HG03139 (cell line): ENCODE data around the gene POLD1.
"Not testable (repeated sequence)": the region's sequence is repeated elsewhere in the genome, so short reads cannot be mapped to it uniquely, and the experiment has no call there.

Experiments used
- ATAC-seq: cut with Tn5 transposase; IDR thresholded peaks from one replicate; pipeline ENCODE4 v1.9.1; 2021; ENCODE audit not compliant: unreplicated experiment

Gene POLD1

GRCh38 chr19:50433201-50434180, 49.3 kb downstream of the POLD1 start:
- ATAC-seq: no peak

DNA sequence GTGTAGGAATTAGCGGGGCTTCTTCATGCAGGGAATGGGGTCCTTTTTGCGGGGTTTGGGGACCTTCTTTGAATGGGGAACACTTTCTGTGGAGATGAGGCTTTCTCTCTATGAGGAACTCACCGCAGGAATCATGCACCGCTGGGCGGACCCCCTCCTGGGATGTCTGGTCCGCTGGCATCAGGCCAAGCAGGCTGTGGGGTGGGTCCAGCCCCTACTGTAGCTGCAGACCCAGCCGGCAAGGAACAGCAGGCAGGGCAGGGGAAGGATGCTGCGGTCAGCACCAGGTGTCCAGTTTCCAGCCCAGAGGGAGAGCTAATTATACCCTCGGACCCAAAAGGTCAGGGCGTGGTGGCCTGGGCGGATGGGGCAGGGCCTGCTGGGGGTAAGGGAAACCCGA, 50.4 kb downstream of the POLD1 start:
- ATAC-seq: no peak

DNA sequence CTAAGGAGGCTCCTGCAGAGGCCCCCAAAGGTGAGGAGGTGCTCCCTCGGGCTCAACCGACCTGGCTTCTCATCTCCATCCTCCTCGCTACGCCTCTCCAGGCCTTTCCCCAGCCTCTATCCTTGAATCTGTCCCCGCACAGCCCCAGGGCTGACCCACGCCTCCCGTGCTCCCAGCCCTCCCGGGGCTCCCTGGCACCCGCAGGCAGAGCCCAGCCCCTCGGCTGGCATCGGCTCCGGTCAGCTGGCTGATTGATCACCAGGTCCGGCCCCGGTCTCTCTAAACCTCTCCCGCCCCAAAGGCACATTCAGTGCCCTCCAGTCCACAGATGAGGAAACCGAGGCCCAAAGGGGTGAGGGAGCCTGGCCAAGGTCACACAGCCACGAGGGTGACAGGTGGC, 51.1 kb downstream of the POLD1 start:
- ATAC-seq: no peak

- ATAC-seq: no peak
Observed at GRCh38 chr19:50435627-50436026, 51.5 kb downstream of the POLD1 start.

DNA sequence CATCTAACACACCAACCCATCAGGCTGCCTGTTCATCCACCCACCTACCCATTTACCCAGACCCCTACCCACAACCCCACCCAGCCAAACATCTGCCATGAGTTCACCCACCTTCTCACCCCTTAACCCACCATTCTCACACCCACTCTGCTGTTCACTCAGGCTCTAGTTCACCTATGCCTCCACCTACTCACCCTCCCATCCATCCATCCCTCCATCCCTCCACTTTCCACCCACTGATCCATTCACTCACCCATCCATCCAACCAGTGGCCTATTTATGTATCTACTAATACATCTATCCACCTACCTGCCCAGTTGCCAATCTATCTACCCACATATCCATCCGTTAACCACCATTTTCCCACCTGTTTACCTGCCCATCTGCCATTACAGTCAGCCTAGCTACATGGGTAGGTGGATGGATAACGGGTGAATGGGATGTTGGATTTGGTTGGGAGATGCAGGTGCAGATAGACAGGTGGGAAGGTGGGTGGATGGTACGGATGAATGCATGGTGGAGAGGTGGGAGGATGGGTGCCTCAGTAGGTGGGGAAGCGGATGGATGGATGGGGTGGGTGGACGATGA, 53.8 kb downstream of the POLD1 start:
- ATAC-seq: no peak

- not testable (repeated sequence) for ATAC-seq
Observed at GRCh38 chr19:50439130-50439529, 55.0 kb downstream of the POLD1 start.

- ATAC-seq: no peak
Observed at GRCh38 chr19:50444059-50444458, 59.9 kb downstream of the POLD1 start.

DNA sequence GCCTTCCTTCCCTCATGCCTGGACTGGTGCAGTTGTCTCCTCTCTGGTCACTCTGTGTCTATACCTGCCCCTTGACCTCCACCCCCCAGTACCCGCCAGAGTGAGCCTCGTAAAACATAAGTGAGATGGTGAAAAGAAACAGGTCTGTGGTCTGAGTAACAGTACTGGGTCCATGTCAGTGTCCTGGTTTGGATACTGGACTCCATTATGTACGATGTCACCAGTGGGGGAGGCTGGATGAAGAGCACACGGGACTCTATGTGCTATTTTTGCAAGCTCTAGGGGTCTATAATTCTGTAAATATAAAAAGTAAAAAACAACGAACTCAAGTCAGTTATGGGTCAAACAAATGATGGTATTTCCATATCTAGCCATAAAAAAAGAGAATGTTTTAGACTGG, 62.9 kb downstream of the POLD1 start:
- ATAC-seq: no peak

DNA sequence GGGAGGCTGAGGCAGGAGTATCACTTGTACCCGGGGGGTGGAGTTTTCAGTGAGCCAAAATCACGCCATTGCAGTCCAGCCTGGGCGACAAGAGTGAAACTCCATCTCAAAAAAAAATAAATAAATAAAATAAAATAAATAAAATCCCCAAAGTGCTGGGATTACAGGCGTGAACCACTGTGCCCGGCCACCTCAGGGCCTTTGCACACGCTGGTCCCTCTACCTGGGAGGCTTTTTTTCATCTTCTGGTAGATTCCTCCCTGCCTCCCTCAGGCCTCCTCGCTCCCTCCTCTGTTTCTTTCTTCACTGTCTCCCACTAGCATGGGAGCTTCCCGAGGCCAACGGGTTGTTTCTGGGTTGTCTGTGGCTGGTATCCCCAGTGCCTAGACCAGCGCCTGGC, 63.6 kb downstream of the POLD1 start:
- no peak for ATAC-seq

GRCh38 chr19:50449236-50449899, 65.2 kb downstream of the POLD1 start:
- no peak for ATAC-seq

- no peak for ATAC-seq
Observed at GRCh38 chr19:50450369-50451222, 66.4 kb downstream of the POLD1 start.

- no peak for ATAC-seq
Observed at GRCh38 chr19:50451223-50451534, 67.0 kb downstream of the POLD1 start.

DNA sequence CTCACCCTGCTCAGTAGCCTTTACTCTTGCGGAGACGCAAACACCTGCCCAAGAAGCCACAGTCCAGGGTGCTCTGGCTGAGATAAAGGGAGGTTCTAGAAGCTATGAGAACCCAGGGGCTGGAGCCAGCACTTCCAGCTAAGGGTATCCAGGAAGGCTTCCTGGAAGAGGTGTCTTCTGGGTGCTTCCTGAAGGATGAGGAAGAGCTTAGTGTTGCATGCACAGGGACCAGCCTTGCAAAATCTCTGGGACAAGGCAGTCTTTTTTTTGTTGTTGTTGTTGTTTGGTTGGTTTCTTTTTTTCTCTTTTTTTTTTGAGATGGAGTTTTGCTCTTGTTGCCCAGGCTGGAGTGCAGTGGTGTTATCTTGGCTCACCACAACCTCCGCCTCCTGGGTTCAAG, 69.1 kb downstream of the POLD1 start:
- ATAC-seq: no peak

- ATAC-seq: no peak
Observed at GRCh38 chr19:50455992-50456391, 71.8 kb downstream of the POLD1 start.

DNA sequence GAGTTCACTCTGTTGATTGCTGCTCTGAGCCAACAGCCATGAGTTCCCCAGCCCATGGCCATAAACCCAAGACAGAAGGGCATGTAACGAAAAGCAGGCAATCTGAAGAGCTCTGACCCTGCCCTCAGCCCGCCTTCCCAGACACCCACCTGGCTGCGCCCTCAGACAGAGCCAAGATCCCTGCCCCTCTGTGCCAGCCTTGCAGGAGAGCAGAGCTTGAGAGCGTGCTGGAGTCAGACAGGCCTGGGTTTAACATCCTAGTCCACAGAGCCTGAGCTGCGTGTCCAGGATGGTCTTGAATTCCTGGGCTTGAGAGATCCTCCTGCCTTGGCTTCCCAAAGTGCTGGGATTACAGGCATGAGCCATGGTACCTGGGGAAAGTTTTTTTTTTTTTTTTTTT, 73.2 kb downstream of the POLD1 start:
- no peak for ATAC-seq

DNA sequence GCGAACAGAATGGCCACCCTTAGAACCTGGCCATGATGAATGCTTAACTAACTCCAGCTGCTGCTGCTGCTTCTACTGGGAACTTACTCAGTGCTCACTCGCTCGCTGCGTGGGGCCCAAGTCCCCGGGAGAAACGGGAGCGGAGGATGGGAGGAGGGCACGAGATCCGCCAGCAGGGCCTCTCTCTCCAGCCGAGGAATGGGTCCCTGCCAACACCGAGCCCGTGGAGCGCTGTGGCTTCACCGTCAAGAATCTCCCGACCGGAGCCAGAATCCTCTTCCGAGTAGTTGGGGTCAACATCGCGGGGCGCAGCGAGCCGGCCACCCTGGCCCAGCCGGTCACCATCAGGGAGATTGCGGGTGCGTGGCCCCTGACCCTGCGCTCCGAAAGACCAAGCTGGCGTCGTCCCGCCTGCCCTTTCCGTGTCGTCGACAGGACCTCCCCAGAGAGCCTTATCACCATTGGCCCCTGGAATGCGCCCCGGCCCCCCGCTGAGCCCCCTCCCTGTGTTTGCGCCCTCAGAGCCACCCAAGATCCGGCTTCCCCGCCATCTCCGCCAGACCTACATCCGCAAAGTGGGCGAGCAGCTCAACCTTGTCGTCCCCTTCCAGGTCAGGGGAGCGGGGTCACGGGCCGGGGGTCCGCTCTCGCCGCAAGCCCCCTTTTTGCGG, 74.4 kb downstream of the POLD1 start:
- no peak for ATAC-seq

- ATAC-seq: no peak
Observed at GRCh38 chr19:50459067-50459456, 74.9 kb downstream of the POLD1 start.

GRCh38 chr19:50459638-50460037, 75.5 kb downstream of the POLD1 start:
- no peak for ATAC-seq

DNA sequence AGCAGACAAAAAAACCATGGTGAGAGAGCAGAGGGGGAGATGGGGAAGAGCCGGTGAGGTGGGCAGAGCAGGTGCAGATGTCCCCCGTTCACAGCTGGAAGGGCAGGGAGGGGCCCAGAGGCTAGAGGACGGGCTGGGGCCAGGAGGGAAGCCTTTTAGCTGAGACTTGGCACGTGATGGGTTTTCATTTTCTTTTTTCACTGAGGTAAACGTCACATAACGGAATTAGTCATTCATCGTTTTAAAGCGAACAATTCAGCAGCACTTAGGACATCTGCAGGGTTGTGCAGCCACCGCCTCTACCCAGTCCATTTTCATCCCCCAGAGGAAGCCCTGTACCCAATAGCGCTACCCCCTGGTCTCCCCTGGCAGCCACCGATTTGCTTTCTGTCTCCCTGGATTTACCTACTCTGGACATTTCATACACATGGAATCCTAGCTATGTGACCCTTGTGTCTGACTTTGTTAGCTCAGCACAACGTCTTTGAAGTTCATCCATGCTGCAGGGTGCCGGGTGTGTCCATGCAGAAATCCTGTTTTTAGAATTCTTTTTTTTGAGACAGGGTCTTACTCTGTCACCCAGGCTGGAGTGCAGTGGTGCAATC, 76.1 kb downstream of the POLD1 start:
- peak; percentile 67 for ATAC-seq
